Keratinocyte (primary cell): Measurements from ENCODE around the gene STK16. TPM values are rescaled to one million over a fixed set of nuclear protein-coding genes. Genes with fewer than 3 reads are reported as not detected.

Experiments used
- DNase-seq: peaks from one replicate; pipeline ENCODE4 v3.0.0-alpha.2; 2011; ENCODE audit warnings: low read depth, missing footprints, low spot score
- FAIRE-seq: peaks from 2 replicates; lab custom pipeline; 2011; peaks lifted over from hg19 to GRCh38; lab: Jason Lieb, UNC
- H2AFZ ChIP-seq: 2 replicates; pipeline ENCODE4 v1.6.0; 2012; ENCODE audit warnings: low read length, control low read depth, inconsistent platforms; ENCODE audit not compliant: control insufficient read depth
- H3K27ac ChIP-seq: 2 replicates; pipeline ENCODE4 v1.5.1; 2011; ENCODE audit warnings: low read length; ENCODE audit not compliant: control insufficient read depth, insufficient read depth
- H3K27me3 ChIP-seq: 3 replicates; pipeline ENCODE4 v1.6.0; 2011; ENCODE audit warnings: low read length; ENCODE audit not compliant: control insufficient read depth, insufficient read depth; ENCODE audit errors: extremely low read depth
- H3K36me3 ChIP-seq, 2 experiments: 2 replicates in 1 of 2; 3 replicates in 1 of 2; pipeline ENCODE4 v1.5.1; 2011; ENCODE audit warnings: low read length in 2 of 2, mild to moderate bottlenecking in 1 of 2; ENCODE audit not compliant: control insufficient read depth in 2 of 2, insufficient read depth in 2 of 2; ENCODE audit errors: extremely low read depth in 1 of 2
- H3K4me1 ChIP-seq: 3 replicates; pipeline ENCODE4 v1.5.1; 2011; ENCODE audit warnings: low read length; ENCODE audit not compliant: control insufficient read depth, insufficient read depth; ENCODE audit errors: extremely low read depth
- H3K4me2 ChIP-seq: 3 replicates; pipeline ENCODE4 v1.6.0; 2011; ENCODE audit warnings: low read depth, low read length; ENCODE audit not compliant: control insufficient read depth, insufficient read depth; ENCODE audit errors: extremely low read depth
- H3K4me3 ChIP-seq, 3 experiments: fragments of 200-600 bp in 1 of 3; sonication (generic) in 1 of 3; 2 replicates in 2 of 3; 3 replicates in 1 of 3; pipeline ENCODE4 v1.5.1; 2011 to 2016; ENCODE audit warnings: low read length in 3 of 3, mild to moderate bottlenecking in 3 of 3, control low read depth in 2 of 3, inconsistent platforms in 1 of 3, low read depth in 1 of 3, mixed read lengths in 1 of 3, mixed run types in 1 of 3, moderate library complexity in 1 of 3; ENCODE audit not compliant: control insufficient read depth in 2 of 3, insufficient read depth in 2 of 3; ENCODE audit errors: extremely low read depth in 1 of 3
- H3K79me2 ChIP-seq: 2 replicates; pipeline ENCODE4 v1.6.0; 2012; ENCODE audit warnings: low read length; ENCODE audit not compliant: control insufficient read depth, insufficient read depth
- H3K9ac ChIP-seq: 3 replicates; pipeline ENCODE4 v1.6.0; 2011; ENCODE audit warnings: low read length; ENCODE audit not compliant: control insufficient read depth, insufficient read depth; ENCODE audit errors: extremely low read depth
- H3K9me1 ChIP-seq: 3 replicates; pipeline ENCODE4 v1.6.0; 2011; ENCODE audit warnings: low read length; ENCODE audit not compliant: control insufficient read depth, insufficient read depth; ENCODE audit errors: extremely low read depth
- H3K9me3 ChIP-seq: 2 replicates; pipeline ENCODE4 v1.5.1; 2012; ENCODE audit warnings: low read depth, low read length; ENCODE audit not compliant: control insufficient read depth
- H4K20me1 ChIP-seq: 3 replicates; pipeline ENCODE4 v1.6.0; 2011; ENCODE audit warnings: low read length; ENCODE audit not compliant: control insufficient read depth, insufficient read depth; ENCODE audit errors: extremely low read depth
- CTCF ChIP-seq, 3 experiments: IDR thresholded peaks in 1 of 3; conservative IDR thresholded peaks in 1 of 3; optimal IDR thresholded peaks in 1 of 3; 2 replicates in 2 of 3; 3 replicates in 1 of 3; pipeline versions ENCODE3 to v1.5.1; 2011; ENCODE audit warnings: low read length in 3 of 3, mild to moderate bottlenecking in 3 of 3, moderate library complexity in 2 of 3, control low read depth in 1 of 3, inconsistent platforms in 1 of 3; ENCODE audit not compliant: insufficient read depth in 2 of 3; ENCODE audit errors: extremely low read depth in 1 of 3
- EZH2 ChIP-seq: IDR thresholded peaks from one replicate; pipeline ENCODE4 v1.6.1; 2012; ENCODE audit warnings: inconsistent platforms, mild to moderate bottlenecking, low read length, moderate library complexity
- dilution Hi-C: fragments of 300-500 bp; cut with MboI; formaldehyde crosslinking; loops from one replicate; pipeline ENCODE4 v1.7.0; 2020; ENCODE audit warnings: low sequenced_read_pairs; ENCODE audit not compliant: extremely low pct_ligation_motif_present
- polyA plus RNA-seq, 5 experiments: library from polyadenylated mRNA; depleted of rRNA in 3 of 5; stranded (reverse) in 3 of 5; stranded (forward) in 1 of 5; unstranded in 1 of 5; fragments of >200 nt; gene quantifications; 1 replicate in 1 of 5; 2 replicates in 3 of 5; 3 replicates in 1 of 5; pipeline versions ENCODE4 v1.2.1 to v1.2.3, GENCODE V29; 2011 to 2012; ENCODE audit warnings: missing spikeins in 2 of 5, low read depth in 1 of 5, low replicate concordance in 1 of 5

Gene STK16
- polyA plus RNA-seq, 1 donor (not counting 4 experiments of a cell fraction or from before 2014, with no cell fraction given) = 35.8 TPM

DNA sequence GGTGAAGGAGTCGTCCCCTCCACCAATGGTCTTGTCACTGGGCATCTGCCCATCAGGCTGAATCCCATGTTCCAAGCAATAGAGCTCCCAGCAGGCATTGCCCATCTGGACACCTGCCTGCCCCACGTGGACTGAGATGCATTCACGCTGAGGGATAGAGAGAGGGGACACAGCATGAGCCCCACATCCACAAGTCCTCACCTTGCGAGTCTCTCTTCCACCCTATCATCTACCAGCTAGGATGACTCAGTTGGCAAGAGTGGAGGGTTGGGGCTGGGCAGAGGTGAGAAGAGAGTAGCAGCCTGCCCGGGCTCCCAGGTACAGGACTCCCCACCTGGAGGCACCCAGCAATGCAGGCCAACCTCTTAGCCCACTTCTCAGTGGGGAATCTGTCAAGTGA lies 6.8 kb downstream of the STK16 start:
- FAIRE-seq = peak; percentile 67
- Histone ChIP-seq H3K27ac (peak overlapping the region; percentile 85), H4K20me1 (peaks cover 5% of the 10 kb centered on the region), H3K4me3 (peak overlapping the region; percentile 74 to 92 (median 90)), H3K36me3 (peaks cover 29 to 34% of the 10 kb centered on the region in 2 experiments), H2AFZ (no peak overlapping the region), H3K9me3 (no peaks in the 10 kb centered on the region), H3K9me1 (no peaks in the 10 kb centered on the region), H3K27me3 (peaks cover 4% of the 10 kb centered on the region), H3K79me2 (peaks cover 44% of the 10 kb centered on the region), H3K9ac (peak overlapping the region; percentile 93), H3K4me2 (peak overlapping the region; percentile 95), H3K4me1 (peaks cover 52% of the 10 kb centered on the region)
- DNase-seq = no peak
- peak in 2 of 3 experiments; percentile 29 to 30 for TF ChIP-seq CTCF (optimal IDR thresholded peaks at IDR 0.05 in 1 of 3, IDR thresholded peaks at IDR 0.05 in 1 of 3, conservative IDR thresholded peaks at IDR 0.05 in 1 of 3; ENCODE audit: extremely low read depth in 1 of 3, insufficient read depth in 2 of 3, low read length in 3 of 3)
- no peak for TF ChIP-seq EZH2
- dilution Hi-C loops = no loop called here

- peak overlapping the region; percentile 74 to 92 (median 90) for H3K4me3 ChIP-seq
- dilution Hi-C loops = no loop called here
- no peaks in the 10 kb centered on the region for H3K9me3 ChIP-seq
- peaks cover 42% of the 10 kb centered on the region for H3K79me2 ChIP-seq
- H2AFZ ChIP-seq = no peak overlapping the region
- peak overlapping the region; percentile 85 for H3K27ac ChIP-seq
- TF ChIP-seq EZH2 (no peak), CTCF (optimal IDR thresholded peaks at IDR 0.05 in 1 of 3, IDR thresholded peaks at IDR 0.05 in 1 of 3, conservative IDR thresholded peaks at IDR 0.05 in 1 of 3; ENCODE audit: extremely low read depth in 1 of 3, insufficient read depth in 2 of 3, low read length in 3 of 3) (no peak)
- no peaks in the 10 kb centered on the region for H3K9me1 ChIP-seq
- peaks cover 4% of the 10 kb centered on the region for H3K27me3 ChIP-seq
- H3K4me2 ChIP-seq = peak overlapping the region; percentile 95
- H3K9ac ChIP-seq = peak overlapping the region; percentile 93
- peaks cover 52% of the 10 kb centered on the region for H3K4me1 ChIP-seq
- peaks cover 5% of the 10 kb centered on the region for H4K20me1 ChIP-seq
- H3K36me3 ChIP-seq = peaks cover 27 to 33% of the 10 kb centered on the region in 2 experiments
- FAIRE-seq (no peak), DNase-seq (no peak)
Observed at GRCh38 chr2:219252570-219252899, 7.3 kb downstream of the STK16 start.
